H1 (cell line): ENCODE results near the gene SLC16A9.
"Not testable (repeated sequence)": the region's sequence is repeated elsewhere in the genome, so short reads cannot be mapped to it uniquely, and the experiment has no call there.

Experiments
- CBX5 ChIP-seq: fragments of 300-800, 300-1000 bp; sonication (generic); IDR thresholded peaks from 2 replicates; pipeline ENCODE4 v1.7.1; 2016; ENCODE audit warnings: antibody characterized with exemption, low read length, low read depth
- CHD1 ChIP-seq: IDR thresholded peaks from 2 replicates; pipeline ENCODE4 v1.6.1; 2012; ENCODE audit warnings: low read depth, low read length, improper control_type of control experiment
- CREB1 ChIP-seq: IDR thresholded peaks from 2 replicates; pipeline ENCODE4 v1.6.1; 2012; ENCODE audit warnings: inconsistent platforms
- CTCF ChIP-seq, 3 experiments: IDR thresholded peaks; 1 replicate in 2 of 3; 2 replicates in 1 of 3; pipeline versions ENCODE4 v1.5.1 to v1.6.1; 2011; ENCODE audit warnings: low read length in 3 of 3, mild to moderate bottlenecking in 3 of 3, inconsistent platforms in 2 of 3, low read depth in 1 of 3, moderate library complexity in 1 of 3; ENCODE audit not compliant: insufficient read depth in 1 of 3; ENCODE audit errors: control extremely low read depth in 1 of 3
- EZH2 ChIP-seq: fragments of 200-600 bp; sonication (generic); IDR thresholded peaks from 2 replicates; pipeline ENCODE4 v1.7.1; 2012; ENCODE audit warnings: low read depth, mild to moderate bottlenecking, moderate library complexity, low read length, inconsistent platforms; ENCODE audit not compliant: severe bottlenecking
- JUND ChIP-seq: IDR thresholded peaks from 2 replicates; pipeline ENCODE4 v1.6.1; 2011; ENCODE audit warnings: mild to moderate bottlenecking, improper control_type of control experiment, low read length
- POLR2A ChIP-seq, 2 experiments: IDR thresholded peaks; 1 replicate in 1 of 2; 2 replicates in 1 of 2; pipeline ENCODE4 v1.6.1; 2011; ENCODE audit warnings: low read depth in 2 of 2, low read length in 2 of 2, mild to moderate bottlenecking in 2 of 2; ENCODE audit errors: control extremely low read depth in 1 of 2
- POLR2AphosphoS5 ChIP-seq: IDR thresholded peaks from 2 replicates; pipeline ENCODE4 v1.6.1; 2011; ENCODE audit warnings: low read depth, low read length
- RFX5 ChIP-seq: IDR thresholded peaks from 2 replicates; pipeline ENCODE4 v1.6.1; 2011; ENCODE audit warnings: low read depth, low read length, improper control_type of control experiment, borderline replicate concordance
- SIN3A ChIP-seq, 2 experiments: IDR thresholded peaks in 1 of 2; conservative IDR thresholded peaks in 1 of 2; 2 replicates each; pipeline ENCODE4 v1.6.1; 2011 to 2012; ENCODE audit warnings: low read length in 2 of 2, improper control_type of control experiment in 1 of 2, low read depth in 1 of 2, mild to moderate bottlenecking in 1 of 2
- TAF1 ChIP-seq: IDR thresholded peaks from 2 replicates; pipeline ENCODE4 v1.6.1; 2011; ENCODE audit warnings: mild to moderate bottlenecking, low read depth, low read length
- USF2 ChIP-seq: IDR thresholded peaks from 2 replicates; pipeline ENCODE4 v1.6.1; 2011; ENCODE audit warnings: low read length, improper control_type of control experiment
- ZNF274 ChIP-seq: IDR thresholded peaks from 2 replicates; pipeline ENCODE4 v1.7.0; 2012; ENCODE audit warnings: low read length, borderline replicate concordance; ENCODE audit errors: extremely low read depth

GRCh38 chr10:59641688-59642087 lies 68.0 kb downstream of the SLC16A9 start:
- TF ChIP-seq CTCF (IDR thresholded peaks at IDR 0.05; ENCODE audit: control extremely low read depth in 1 of 3, insufficient read depth in 1 of 3, low read depth in 1 of 3, low read length in 3 of 3); CBX5; JUND; POLR2AphosphoS5; POLR2A (IDR thresholded peaks at IDR 0.05; ENCODE audit: control extremely low read depth in 1 of 2, low read depth in 2 of 2, low read length in 2 of 2); TAF1; EZH2; SIN3A (conservative IDR thresholded peaks at IDR 0.05 in 1 of 2, IDR thresholded peaks at IDR 0.05 in 1 of 2; ENCODE audit: low read depth in 1 of 2, low read length in 2 of 2); USF2; CREB1; ZNF274; CHD1; RFX5: not testable (repeated sequence)
